Posterior vena cava (tissue), 2 donors: ENCODE results near the gene SAP30L. TPM values are rescaled to one million over a fixed set of nuclear protein-coding genes. Genes with fewer than 3 reads are reported as not detected.

Experiments used
- DNase-seq: peaks from one replicate; pipeline ENCODE4 v3.0.0-alpha.2; 2020; ENCODE audit warnings: low spot score
- intact Hi-C, 2 donors: fragments of 100-400 bp; cut with DNase I; formaldehyde crosslinking; loops; one replicate each; pipeline versions ENCODE4 v1.14.1 to v1.14.2; 2022 to 2023
- total RNA-seq, 2 donors: library from RNA; stranded (reverse); fragmentation: NEBNext Ultra II Directional; extraction: Animal tissue kit (Norgen Biotek cat#: 25700); gene quantifications; one replicate each; pipeline ENCODE4 v1.2.1, GENCODE V29; 2021
- donor health status: DM: yes; HTN: yes; CAD: no.
- donor health status: DM: yes; HTN: yes; CAD: no.

The SAP30L gene
- total RNA-seq, 2 donors from 2014 or later, result 34.6 to 50.5 TPM

DNA sequence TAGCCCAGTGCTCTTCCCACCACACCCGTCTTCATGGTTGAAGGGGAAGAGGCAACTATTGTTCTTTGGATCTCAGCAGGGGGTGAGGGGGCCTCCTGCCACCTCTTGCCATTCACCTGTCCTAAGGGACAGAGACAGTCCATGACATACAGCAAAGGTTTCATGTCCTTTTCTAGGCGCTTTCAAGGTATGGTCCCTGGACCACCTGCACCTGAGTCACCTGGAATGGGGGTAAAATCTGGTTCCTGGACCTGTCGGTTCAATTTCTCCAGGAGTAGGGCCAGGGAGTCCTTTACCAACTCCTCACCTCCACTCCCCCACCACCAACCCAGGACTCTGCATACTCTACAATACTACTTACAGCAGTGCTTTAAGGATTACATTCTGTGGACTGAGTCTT lies 33.5 kb upstream of the SAP30L start:
- intact Hi-C loops, result no loop called here

DNA sequence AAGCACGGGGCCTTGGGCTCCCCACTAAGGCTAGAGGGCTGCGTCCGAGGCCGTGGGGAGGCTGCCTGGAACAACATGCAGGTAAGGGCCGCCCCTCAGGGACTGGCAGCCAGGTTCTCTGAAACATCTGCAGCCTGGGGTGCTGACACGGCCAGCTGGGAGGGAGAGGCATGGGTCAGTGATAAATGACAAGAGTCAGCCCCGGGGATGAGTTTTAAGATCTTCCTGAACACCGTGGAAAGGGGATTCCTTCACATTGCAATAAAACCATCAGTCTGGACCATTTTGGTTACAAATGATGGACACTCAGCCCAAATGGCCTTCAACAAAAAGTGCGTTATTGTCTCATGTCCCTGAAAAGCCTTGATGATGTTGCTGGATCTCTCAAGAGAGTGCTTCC lies 32.9 kb upstream of the SAP30L start:
- intact Hi-C loops, result no loop called here
- DNase-seq, result no peak

More for the DNA sequence above, 33.5 kb upstream of the SAP30L start:
- DNase-seq, result no peak

DNA sequence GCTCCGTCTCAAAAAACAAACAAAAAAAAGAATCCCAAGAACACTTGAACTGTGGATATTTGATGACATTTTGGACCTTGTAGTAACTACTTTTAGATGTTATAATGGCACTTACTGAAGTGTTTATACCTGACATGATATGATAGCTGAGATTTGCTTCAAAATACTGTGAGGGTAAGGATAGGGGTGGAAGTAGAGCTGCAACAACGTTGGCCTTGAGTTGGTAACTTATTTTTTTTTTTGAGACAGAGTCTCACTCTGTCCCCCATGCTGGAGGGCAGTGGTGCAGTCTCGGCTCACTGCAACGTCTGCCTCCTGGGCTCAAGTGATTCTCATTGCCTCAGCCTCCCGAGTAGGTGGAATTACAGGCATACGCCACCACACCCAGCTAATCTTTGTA lies 30.7 kb upstream of the SAP30L start:
- no peak for DNase-seq
- intact Hi-C loops, result no loop called here

DNA sequence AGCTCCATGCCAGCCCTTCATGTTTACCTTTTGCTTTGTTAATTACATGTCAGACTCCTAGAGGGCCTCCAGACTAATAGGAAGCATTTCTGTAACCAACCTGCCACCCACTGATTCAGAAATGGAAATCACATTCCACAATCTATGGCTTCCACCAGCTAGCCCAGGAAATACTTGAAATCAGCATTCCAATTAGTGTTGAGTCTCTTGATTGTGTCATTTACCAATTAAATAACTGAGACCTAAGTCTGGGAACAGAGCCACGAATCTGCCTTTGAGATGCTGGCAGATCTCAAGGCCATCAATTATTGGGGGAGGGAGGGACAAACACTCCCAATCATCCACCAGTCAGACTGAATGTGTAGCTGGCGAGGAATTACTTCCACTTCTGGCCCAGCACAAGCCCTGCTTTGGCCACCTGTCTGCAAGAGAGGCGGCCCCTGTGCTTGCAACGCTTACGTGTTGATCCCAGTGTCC lies 27.4 kb upstream of the SAP30L start:
- no peak for DNase-seq
- intact Hi-C loops, result no loop called here

DNA sequence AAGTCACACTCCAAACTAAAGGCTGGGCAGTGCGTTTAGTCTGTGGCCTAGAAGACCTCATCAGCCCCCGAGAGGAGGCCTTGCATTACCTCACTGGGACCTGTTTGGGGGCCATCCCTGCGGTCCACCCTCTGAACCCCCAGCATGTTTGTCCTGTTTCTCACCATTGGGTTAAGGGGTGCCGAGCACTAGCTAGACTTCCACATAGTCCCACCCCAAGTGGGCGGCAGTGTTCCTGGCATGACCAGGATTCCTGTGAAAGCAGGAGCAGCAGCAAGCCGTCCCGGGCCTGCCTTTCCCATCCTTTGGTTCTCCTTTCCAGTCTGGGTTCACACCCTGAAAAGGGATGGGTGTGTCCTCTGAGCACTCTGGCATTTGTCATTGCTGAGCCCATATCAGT lies 26.6 kb upstream of the SAP30L start:
- intact Hi-C loops, result no loop called here
- no peak for DNase-seq

DNA sequence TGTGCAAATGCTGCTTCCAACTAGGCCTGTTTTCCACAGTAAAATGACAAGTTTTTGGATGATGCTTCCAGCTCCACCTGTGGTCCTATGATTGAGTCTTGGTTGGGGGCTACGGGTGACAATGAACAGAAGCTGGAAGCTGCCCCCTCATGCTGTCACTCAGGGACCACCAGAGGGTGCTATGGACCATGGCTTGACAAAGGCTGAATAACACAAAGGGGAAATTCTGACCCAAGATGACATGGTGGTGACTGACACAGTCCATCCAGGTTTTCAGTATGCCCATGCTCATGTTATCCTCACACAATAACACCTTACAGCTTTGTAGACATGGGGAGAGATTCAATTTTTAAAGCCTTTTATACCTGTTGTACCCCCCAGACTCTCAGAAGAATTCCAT lies 23.9 kb upstream of the SAP30L start:
- no peak for DNase-seq
- intact Hi-C loops, result loop anchor here in 1 of 2 donors (5.0 kb wide), 1 partner anchor 355 kb away; no protein-coding TSS in a partner anchor

DNA sequence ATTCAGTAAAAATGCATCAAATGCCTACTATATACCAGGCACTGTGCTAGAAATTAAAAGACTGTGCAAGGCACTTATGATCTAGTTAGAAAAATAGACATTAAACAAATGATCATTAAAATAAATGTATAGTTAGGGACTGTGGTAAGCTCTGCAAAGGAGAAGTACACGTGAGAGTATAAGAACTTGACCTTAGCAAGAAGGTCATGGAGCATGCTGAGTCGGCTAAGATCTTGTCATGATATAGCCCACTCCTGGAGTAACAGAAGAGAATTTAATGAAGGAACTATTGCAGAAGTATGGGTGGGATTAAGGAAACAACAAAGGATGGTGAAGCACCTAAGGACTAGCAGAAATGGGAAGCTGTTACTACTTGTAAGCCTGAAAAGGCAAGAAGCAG lies 23.5 kb upstream of the SAP30L start:
- no peak for DNase-seq
- intact Hi-C loops, result loop anchor here in 1 of 2 donors (5.0 kb wide), 1 partner anchor 355 kb away; no protein-coding TSS in a partner anchor

DNA sequence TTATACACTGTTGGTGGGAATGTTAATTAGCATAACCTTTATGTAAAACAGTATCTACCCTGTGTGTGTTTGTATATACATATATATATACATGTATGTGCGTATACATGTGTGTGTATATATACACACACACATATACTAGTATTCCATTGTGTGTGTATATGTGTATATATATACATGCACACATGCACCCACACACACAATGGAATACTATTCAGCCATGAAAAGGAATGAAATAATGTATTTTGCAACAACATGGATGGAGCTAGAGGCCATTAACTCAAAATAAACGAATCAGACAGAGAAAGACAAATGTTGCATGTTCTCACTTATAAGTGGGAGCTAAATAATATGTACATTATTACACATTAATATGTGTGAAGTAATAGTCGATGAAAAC lies 17.6 kb upstream of the SAP30L start:
- intact Hi-C loops, result no loop called here
- DNase-seq, result no peak

DNA sequence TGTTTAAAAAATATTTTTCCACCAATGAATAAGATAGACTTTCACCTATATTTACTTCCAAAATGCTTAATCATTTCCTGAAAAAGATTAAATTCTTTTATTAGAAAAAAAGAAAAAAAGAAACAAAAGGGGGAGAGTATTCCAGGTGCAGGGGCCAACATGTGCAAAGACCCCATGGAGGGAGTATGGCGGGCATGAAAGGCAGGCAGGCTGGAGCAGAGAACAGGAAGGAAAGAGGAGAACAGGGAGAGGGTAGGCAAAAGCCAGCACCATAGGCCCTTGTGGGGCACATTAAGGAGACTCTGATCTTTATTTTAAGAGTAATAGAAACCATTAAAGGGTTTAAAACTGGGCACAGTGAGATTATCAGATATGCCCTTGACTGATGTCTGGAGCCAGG lies 16.5 kb upstream of the SAP30L start:
- no peak for DNase-seq
- intact Hi-C loops, result no loop called here

DNA sequence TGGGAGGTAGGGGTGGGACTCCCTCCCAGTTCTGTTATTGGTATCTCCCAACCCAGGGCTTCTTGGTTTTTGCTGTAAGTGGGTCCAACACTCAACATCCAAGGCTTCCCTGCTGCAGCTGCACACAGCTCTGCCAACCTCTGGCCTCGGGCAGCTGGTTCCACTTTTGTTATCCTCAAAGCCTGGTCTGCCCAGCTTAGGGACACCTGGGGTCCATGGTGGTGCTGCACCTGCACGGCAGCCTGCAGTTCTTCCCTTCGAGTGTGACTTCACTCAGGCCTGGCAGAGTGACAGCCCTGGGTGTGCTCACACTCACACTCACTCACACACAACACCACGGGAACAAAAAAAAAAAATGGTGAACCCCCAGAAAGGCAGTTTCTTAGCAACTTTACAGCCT lies 15.3 kb upstream of the SAP30L start:
- no peak for DNase-seq
- intact Hi-C loops, result no loop called here

DNA sequence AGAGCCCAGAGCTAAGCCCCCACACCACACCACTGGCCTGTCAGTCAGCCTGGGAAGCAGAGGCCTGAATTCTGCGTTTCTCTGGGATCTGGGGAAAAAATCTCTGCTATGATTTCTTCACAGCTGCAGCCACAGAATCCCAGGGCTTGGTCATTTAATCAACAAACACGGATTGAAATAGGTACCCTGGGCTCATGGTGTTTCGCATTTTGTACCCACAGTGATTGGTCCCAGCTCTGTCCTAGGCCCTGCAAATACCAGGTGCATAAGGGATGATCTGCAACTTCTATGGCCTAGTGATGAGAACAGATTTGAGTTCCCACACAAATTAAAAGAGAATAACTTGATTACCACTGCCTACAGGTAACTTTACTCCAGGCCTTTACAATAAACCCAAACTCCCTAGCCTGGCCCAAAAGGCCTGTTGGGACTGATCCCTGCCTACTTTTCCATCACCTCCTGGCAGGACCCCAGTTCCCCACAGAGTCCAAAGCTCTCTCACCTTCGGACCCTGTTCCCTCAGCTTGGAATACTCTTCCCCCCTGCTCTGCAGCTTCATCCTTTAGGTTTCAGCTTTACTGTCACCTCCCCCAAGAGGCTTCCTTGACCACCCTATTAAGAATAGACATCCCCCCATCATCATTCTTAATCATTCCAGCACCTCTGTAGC lies 14.7 kb upstream of the SAP30L start:
- intact Hi-C loops, result no loop called here
- no peak for DNase-seq

DNA sequence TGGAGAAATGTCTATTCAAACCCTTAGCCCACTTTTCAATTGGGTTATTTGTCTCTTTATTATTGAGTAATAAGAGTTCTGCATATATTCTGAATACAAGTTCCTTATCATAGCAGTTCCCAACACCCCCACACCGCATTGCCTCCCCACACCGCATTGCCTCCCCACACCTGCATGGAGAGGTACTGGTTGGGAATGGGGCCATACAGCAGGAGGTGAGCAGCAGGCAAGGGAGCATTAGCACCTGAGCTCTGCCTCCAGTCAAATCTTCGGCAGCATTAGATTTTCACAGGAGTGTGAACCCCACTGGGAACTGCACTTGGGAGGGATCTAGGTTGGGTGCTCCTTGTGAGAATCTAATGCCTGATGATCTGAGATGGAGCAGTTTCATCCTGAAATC lies 10.6 kb upstream of the SAP30L start:
- intact Hi-C loops, result no loop called here
- DNase-seq, result no peak

DNA sequence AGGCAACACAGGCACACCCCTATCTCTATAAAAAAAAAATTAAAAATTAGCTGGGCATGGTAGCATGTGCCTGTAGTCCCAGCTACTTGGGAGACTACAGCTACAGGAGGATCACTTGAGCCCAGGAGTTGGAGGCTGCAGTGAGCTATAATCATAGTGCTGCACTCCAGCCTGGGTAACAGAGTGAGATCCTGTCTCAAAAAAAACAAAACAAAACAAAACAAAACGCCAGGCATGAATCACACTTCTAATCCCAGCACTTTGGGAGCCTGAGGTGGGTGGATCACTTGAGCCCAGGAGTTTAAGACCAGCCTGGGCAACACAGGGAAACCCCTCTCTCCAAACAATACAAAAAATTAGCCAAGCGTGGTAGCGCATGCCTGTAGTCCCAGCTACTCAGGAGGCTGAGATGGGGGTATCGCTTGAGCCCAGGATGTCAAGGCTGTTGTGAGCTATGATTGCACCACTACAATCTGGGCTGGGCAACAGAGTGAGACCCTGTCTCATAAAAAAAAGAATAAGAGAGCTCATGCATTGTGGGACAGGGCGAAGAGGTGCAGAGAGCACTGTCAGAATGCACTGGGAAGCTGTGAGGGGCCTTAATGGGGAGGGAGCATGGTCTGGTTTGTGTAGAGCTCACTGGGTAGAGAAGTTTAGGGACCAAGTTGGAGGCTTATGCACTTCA lies 8.4 kb upstream of the SAP30L start:
- no peak for DNase-seq
- intact Hi-C loops, result no loop called here

DNA sequence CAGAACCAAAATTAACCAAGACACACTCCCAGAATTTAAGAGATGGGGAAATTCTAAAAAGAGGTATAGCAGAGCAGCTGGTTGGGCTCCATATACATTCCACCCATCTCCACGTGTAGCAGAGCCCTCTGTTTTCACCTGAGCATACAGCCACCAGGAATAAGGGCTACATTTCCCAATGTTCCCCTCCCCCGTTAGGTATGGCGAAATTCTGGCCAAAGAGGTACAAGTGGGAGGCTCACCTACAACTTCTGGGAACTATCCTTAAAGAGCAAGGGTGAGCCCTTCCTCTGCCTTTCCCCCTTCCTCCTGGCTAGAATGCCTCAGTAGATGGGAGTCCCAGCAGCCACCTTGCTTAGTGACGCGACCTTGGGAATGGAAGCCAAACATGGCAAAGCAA lies 5.3 kb upstream of the SAP30L start:
- DNase-seq, result no peak
- intact Hi-C loops, result no loop called here

DNA sequence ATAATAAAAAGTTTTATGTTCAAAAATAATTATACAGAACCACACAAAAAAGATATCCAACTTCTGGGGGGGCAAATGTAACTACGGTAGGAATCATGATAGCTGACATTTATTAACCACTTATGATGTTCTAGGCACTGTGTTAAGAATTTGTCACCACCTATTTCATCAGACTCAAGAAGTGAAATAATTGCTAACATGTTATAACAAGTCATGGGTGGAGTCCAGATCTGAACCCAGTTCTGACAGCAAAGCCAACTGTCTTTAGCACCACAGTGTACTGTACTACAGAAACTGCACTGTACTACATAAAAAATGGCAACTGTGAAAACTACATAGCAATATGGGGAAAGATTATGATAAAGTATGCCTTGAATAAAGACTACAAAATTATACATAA lies 3.0 kb upstream of the SAP30L start:
- intact Hi-C loops, result no loop called here
- no peak for DNase-seq

DNA sequence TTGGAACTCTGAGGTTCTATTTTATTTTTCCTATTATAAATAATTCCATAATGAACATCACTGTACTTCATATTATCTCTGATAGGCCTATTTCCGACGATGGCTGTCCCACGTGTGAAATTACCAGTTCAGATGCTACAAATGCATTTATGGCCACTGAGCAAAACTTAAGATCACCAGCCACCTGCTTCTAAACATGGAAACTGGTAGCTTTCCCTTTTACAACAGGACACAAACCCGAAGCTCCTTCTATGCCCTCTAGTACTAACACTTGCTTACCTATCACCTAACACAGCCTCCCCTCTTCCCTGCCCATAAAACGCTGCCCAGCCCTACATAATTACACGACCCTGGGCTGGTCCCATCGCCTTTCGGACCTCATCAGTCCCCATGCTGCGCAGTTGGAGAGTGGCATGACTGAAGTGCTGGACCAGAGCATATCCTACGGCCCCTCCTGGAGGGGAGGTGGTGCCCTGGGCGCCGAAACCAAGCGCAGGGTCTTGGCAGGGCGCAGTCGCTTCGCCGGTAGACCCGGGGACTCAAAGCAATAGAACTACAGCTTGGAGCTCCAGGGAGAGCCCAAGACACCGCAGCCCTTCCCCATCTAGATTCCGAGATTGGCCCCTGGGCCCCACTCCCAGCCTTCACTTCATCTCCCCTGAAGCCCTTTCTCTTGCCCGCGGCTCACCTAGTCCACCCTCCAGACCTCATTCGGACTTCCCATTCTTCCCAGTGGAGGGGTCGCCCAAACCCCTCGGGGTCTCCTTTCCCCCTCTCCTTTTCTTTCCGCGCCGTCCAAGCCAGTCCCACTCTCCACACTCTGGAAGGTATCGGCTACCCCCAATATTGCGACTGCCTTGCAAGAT lies 1.0 kb upstream of the SAP30L start:
- no peak for DNase-seq
- intact Hi-C loops, result no loop called here

DNA sequence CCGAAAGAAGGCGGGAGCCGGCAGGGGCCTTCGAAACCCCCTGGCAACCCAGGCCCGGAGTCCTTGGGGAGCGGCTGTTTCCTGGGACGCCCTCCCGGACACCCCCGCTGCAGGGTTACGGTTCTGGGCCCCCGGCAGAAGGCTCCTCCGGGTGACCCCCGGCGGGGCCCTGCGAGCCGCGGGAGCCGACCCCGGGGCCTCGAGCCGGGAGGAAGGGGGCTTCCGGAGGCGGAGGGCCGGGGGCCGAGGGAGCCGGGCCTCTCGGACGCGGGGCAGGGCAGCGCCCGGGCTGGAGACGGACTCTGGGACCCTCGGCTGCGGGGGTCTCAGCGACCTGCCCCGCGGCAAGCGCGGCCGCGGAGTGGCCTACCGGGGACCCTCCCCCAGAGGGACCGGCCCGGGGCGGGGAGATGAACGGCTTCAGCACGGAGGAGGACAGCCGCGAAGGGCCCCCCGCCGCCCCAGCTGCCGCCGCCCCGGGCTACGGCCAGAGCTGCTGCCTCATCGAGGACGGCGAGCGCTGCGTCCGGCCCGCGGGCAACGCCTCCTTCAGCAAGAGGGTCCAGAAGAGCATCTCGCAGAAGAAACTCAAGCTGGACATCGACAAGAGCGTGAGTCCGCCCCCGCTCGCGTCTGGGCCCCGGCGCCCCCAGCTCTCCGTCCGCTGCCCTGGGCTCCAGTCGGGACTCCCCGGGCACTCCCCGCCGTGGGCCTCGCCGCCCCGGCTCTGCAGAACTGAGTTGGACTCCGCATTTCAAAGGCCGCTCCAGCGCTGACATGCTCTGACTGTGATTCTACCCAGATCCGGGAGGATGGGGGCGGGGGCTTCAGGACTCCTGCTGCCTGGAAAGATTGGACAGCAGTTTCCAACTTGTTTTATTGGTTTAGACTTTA lies 645 bp downstream of the SAP30L start:
- peak; percentile 89 for DNase-seq
- intact Hi-C loops, result no loop called here

DNA sequence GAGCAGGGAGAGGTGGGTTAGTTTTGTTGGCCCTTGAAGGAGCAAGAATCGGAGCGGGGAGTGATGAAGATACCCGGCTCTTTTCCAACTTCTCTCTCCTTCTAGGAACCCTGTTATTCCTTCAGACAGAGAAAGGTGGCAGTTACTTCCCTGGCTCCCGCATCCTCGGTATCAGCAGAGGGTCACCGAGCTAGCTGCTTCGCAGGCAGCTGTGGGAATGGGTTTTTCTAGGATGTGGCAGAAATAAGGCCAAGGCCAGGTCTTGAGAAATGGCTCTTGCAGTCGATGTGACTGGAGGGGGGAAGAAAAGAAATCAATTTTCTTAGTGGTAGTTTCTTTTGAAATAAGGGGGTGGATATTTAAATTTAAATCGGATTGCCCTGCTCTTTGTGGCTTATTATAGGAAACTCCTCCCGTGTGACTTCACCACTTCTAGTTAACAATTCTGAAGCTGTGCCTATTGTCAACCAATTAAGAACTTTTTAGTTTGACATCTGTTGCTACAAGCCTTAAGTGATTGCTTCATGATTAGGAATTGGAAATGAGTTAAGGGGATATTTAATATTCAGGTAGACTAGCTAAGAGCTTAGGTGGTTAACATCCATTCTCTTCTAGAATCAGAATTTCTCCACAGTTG lies 1.4 kb downstream of the SAP30L start:
- intact Hi-C loops, result no loop called here
- DNase-seq, result no peak

DNA sequence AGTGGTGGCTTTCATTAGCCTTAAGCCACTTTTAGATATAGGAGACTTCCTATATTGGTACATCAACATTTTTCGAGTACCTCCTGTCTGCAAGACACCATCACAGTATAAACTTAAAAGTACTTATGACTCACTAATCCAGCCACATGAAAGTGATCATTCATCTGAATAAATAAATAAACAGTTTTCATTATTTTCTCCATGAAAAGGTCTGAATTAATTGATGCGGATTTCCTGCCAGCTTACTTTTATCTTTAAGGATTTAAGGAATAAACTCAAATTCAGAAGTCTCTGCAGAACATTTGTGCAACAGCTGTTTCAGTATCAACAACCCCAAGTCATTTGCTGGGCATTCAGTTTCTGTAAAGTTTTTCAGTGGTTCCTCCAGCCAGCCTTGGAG lies 4.0 kb downstream of the SAP30L start:
- intact Hi-C loops, result no loop called here
- DNase-seq, result no peak
